GM23338 (cell line): ENCODE results near the gene CDK18.

Experiments used
- CTCF ChIP-seq, 2 experiments: fragments of 200-600 bp in 1 of 2; sonication (generic) in 1 of 2; conservative IDR thresholded peaks; 2 replicates each; pipeline versions ENCODE4 v1.5.1 to v1.6.1; 2016 to 2017; ENCODE audit warnings: antibody characterized with exemption in 2 of 2, low read depth in 2 of 2, mild to moderate bottlenecking in 2 of 2, moderate library complexity in 1 of 2
- ZNF331 ChIP-seq: fragments of 250-450 bp; sonication (Bioruptor Pico); IDR thresholded peaks from 2 replicates; pipeline ENCODE4 v1.5.0; 2020; ENCODE audit warnings: low read depth, mild to moderate bottlenecking, moderate library complexity

GRCh38 chr1:205518661-205519540 is 14.4 kb downstream of the CDK18 start:
- TF ChIP-seq CTCF (conservative IDR thresholded peaks at IDR 0.05; ENCODE audit: low read depth in 2 of 2) (no peak), ZNF331 (CRISPR knock-in tag) (no peak)
